ENCODE measurements around the gene GORASP2. TPM values are rescaled to one million over a fixed set of nuclear protein-coding genes. Genes with fewer than 3 reads are reported as not detected.

Gene GORASP2
- polyA plus RNA-seq, 4 donors, result 32.7 to 67.2 (median 44.6) TPM

- no peak for FAIRE-seq
Observed at GRCh38 chr2:170887896-170888295, 41.2 kb upstream of the GORASP2 start.

GRCh38 chr2:170891893-170892292 is 37.2 kb upstream of the GORASP2 start:
- 78 to 83% (median 78%) methylated on average over 4 of the region's 4 CpGs for WGBS, 3 donors
- H3K9me3 ChIP-seq (ENCODE audit: control insufficient read depth in 2 of 2, insufficient read depth in 1 of 2, low read depth in 1 of 2, low read length in 1 of 2), result no peaks in the 10 kb centered on the region
- no peaks in the 10 kb centered on the region for H3K27me3 ChIP-seq (ENCODE audit: control insufficient read depth in 3 of 3, insufficient read depth in 3 of 3, low read length in 3 of 3)

More at GRCh38 chr2:170887896-170888295, 41.2 kb upstream of the GORASP2 start:
- Histone ChIP-seq H3K27me3 (ENCODE audit: control insufficient read depth in 3 of 3, insufficient read depth in 3 of 3, low read length in 3 of 3) (peaks cover 0 to 7% (median 0%) of the 10 kb centered on the region in 3 donors), H3K36me3 (ENCODE audit: control insufficient read depth in 3 of 3, insufficient read depth in 2 of 3, low read depth in 1 of 3, low read length in 3 of 3) (no peaks in the 10 kb centered on the region), H3K4me3 (ENCODE audit: low read depth in 1 of 3, low read length in 3 of 3) (no peak overlapping the region), H3K4me1 (ENCODE audit: control insufficient read depth in 3 of 3, insufficient read depth in 2 of 3, low read depth in 1 of 3, low read length in 2 of 3) (no peaks in the 10 kb centered on the region), H3K27ac (ENCODE audit: low read depth in 1 of 3, low read length in 2 of 3) (no peak overlapping the region), H3K9me3 (ENCODE audit: control insufficient read depth in 2 of 2, insufficient read depth in 1 of 2, low read depth in 1 of 2, low read length in 1 of 2) (no peaks in the 10 kb centered on the region)
- 69 to 82% (median 77%) methylated on average over 3 of the region's 3 CpGs for WGBS, 3 donors
- DNase-seq, result no peak

GRCh38 chr2:170892391-170892951 is 36.6 kb upstream of the GORASP2 start:
- H3K36me3 ChIP-seq (ENCODE audit: control insufficient read depth in 3 of 3, insufficient read depth in 2 of 3, low read depth in 1 of 3, low read length in 3 of 3), result no peaks in the 10 kb centered on the region
- 84 to 85% (median 84%) methylated on average over 9 of the region's 9 CpGs for WGBS, 3 donors
- FAIRE-seq, result no peak

More at GRCh38 chr2:170891893-170892292, 37.2 kb upstream of the GORASP2 start:
- H3K27ac ChIP-seq (ENCODE audit: low read depth in 1 of 3, low read length in 2 of 3), result no peak overlapping the region
- no peak for FAIRE-seq
- H3K4me1 ChIP-seq (ENCODE audit: control insufficient read depth in 3 of 3, insufficient read depth in 2 of 3, low read depth in 1 of 3, low read length in 2 of 3), result no peaks in the 10 kb centered on the region
- no peak overlapping the region for H3K4me3 ChIP-seq (ENCODE audit: low read depth in 1 of 3, low read length in 3 of 3)
- DNase-seq, result no peak
- H3K36me3 ChIP-seq (ENCODE audit: control insufficient read depth in 3 of 3, insufficient read depth in 2 of 3, low read depth in 1 of 3, low read length in 3 of 3), result no peaks in the 10 kb centered on the region

GRCh38 chr2:170895023-170895757 is 33.9 kb upstream of the GORASP2 start:
- no peaks in the 10 kb centered on the region for H3K9me3 ChIP-seq (ENCODE audit: control insufficient read depth in 2 of 2, insufficient read depth in 1 of 2, low read depth in 1 of 2, low read length in 1 of 2)
- no peak overlapping the region for H3K27ac ChIP-seq (ENCODE audit: low read depth in 1 of 3, low read length in 2 of 3)
- H3K36me3 ChIP-seq (ENCODE audit: control insufficient read depth in 3 of 3, insufficient read depth in 2 of 3, low read depth in 1 of 3, low read length in 3 of 3), result no peaks in the 10 kb centered on the region
- H3K4me3 ChIP-seq (ENCODE audit: low read depth in 1 of 3, low read length in 3 of 3), result no peak overlapping the region
- no peaks in the 10 kb centered on the region for H3K4me1 ChIP-seq (ENCODE audit: control insufficient read depth in 3 of 3, insufficient read depth in 2 of 3, low read depth in 1 of 3, low read length in 2 of 3)
- no peak for FAIRE-seq
- DNase-seq, result no peak
- H3K27me3 ChIP-seq (ENCODE audit: control insufficient read depth in 3 of 3, insufficient read depth in 3 of 3, low read length in 3 of 3), result no peaks in the 10 kb centered on the region
- 44 to 76% (median 54%) methylated on average over 3 of the region's 3 CpGs for WGBS, 3 donors

More at GRCh38 chr2:170892391-170892951, 36.6 kb upstream of the GORASP2 start:
- Histone ChIP-seq H3K27me3 (ENCODE audit: control insufficient read depth in 3 of 3, insufficient read depth in 3 of 3, low read length in 3 of 3) (no peaks in the 10 kb centered on the region), H3K27ac (ENCODE audit: low read depth in 1 of 3, low read length in 2 of 3) (no peak overlapping the region), H3K4me1 (ENCODE audit: control insufficient read depth in 3 of 3, insufficient read depth in 2 of 3, low read depth in 1 of 3, low read length in 2 of 3) (no peaks in the 10 kb centered on the region), H3K4me3 (ENCODE audit: low read depth in 1 of 3, low read length in 3 of 3) (no peak overlapping the region), H3K9me3 (ENCODE audit: control insufficient read depth in 2 of 2, insufficient read depth in 1 of 2, low read depth in 1 of 2, low read length in 1 of 2) (no peaks in the 10 kb centered on the region)
- no peak for DNase-seq

- Histone ChIP-seq H3K36me3 (ENCODE audit: control insufficient read depth in 3 of 3, insufficient read depth in 2 of 3, low read depth in 1 of 3, low read length in 3 of 3) (no peaks in the 10 kb centered on the region), H3K4me1 (ENCODE audit: control insufficient read depth in 3 of 3, insufficient read depth in 2 of 3, low read depth in 1 of 3, low read length in 2 of 3) (no peaks in the 10 kb centered on the region), H3K27me3 (ENCODE audit: control insufficient read depth in 3 of 3, insufficient read depth in 3 of 3, low read length in 3 of 3) (no peaks in the 10 kb centered on the region), H3K27ac (ENCODE audit: low read depth in 1 of 3, low read length in 2 of 3) (no peak overlapping the region), H3K4me3 (ENCODE audit: low read depth in 1 of 3, low read length in 3 of 3) (no peak overlapping the region), H3K9me3 (ENCODE audit: control insufficient read depth in 2 of 2, insufficient read depth in 1 of 2, low read depth in 1 of 2, low read length in 1 of 2) (no peaks in the 10 kb centered on the region)
- no peak for DNase-seq
- no peak for FAIRE-seq
- 64 to 92% (median 71%) methylated on average over 4 of the region's 4 CpGs for WGBS, 3 donors
Observed at GRCh38 chr2:170896622-170897021, 32.4 kb upstream of the GORASP2 start.

- no peaks in the 10 kb centered on the region for H3K36me3 ChIP-seq (ENCODE audit: control insufficient read depth in 3 of 3, insufficient read depth in 2 of 3, low read depth in 1 of 3, low read length in 3 of 3)
- DNase-seq (no peak), FAIRE-seq (no peak)
- no peak overlapping the region for H3K4me3 ChIP-seq (ENCODE audit: low read depth in 1 of 3, low read length in 3 of 3)
- no peaks in the 10 kb centered on the region for H3K4me1 ChIP-seq (ENCODE audit: control insufficient read depth in 3 of 3, insufficient read depth in 2 of 3, low read depth in 1 of 3, low read length in 2 of 3)
- no peaks in the 10 kb centered on the region for H3K27me3 ChIP-seq (ENCODE audit: control insufficient read depth in 3 of 3, insufficient read depth in 3 of 3, low read length in 3 of 3)
- 89 to 94% (median 91%) methylated on average over 6 of the region's 6 CpGs for WGBS, 3 donors
- H3K9me3 ChIP-seq (ENCODE audit: control insufficient read depth in 2 of 2, insufficient read depth in 1 of 2, low read depth in 1 of 2, low read length in 1 of 2), result no peaks in the 10 kb centered on the region
- H3K27ac ChIP-seq (ENCODE audit: low read depth in 1 of 3, low read length in 2 of 3), result no peak overlapping the region
Observed at GRCh38 chr2:170897108-170897507, 31.9 kb upstream of the GORASP2 start.

- Histone ChIP-seq H3K27ac (ENCODE audit: low read depth in 1 of 3, low read length in 2 of 3) (no peak overlapping the region), H3K36me3 (ENCODE audit: control insufficient read depth in 3 of 3, insufficient read depth in 2 of 3, low read depth in 1 of 3, low read length in 3 of 3) (no peaks in the 10 kb centered on the region), H3K4me3 (ENCODE audit: low read depth in 1 of 3, low read length in 3 of 3) (no peak overlapping the region), H3K4me1 (ENCODE audit: control insufficient read depth in 3 of 3, insufficient read depth in 2 of 3, low read depth in 1 of 3, low read length in 2 of 3) (no peaks in the 10 kb centered on the region), H3K27me3 (ENCODE audit: control insufficient read depth in 3 of 3, insufficient read depth in 3 of 3, low read length in 3 of 3) (peaks cover 0 to 2% (median 0%) of the 10 kb centered on the region in 3 donors), H3K9me3 (ENCODE audit: control insufficient read depth in 2 of 2, insufficient read depth in 1 of 2, low read depth in 1 of 2, low read length in 1 of 2) (peaks cover 0 to 7% of the 10 kb centered on the region in 2 donors)
- FAIRE-seq, result no peak
- 48 to 59% (median 54%) methylated on average over 5 of the region's 5 CpGs for WGBS, 3 donors
- no peak for DNase-seq
Observed at GRCh38 chr2:170905864-170906263, 23.2 kb upstream of the GORASP2 start.

- Histone ChIP-seq H3K4me3 (ENCODE audit: low read depth in 1 of 3, low read length in 3 of 3) (no peak overlapping the region), H3K4me1 (ENCODE audit: control insufficient read depth in 3 of 3, insufficient read depth in 2 of 3, low read depth in 1 of 3, low read length in 2 of 3) (no peaks in the 10 kb centered on the region), H3K36me3 (ENCODE audit: control insufficient read depth in 3 of 3, insufficient read depth in 2 of 3, low read depth in 1 of 3, low read length in 3 of 3) (no peaks in the 10 kb centered on the region), H3K9me3 (ENCODE audit: control insufficient read depth in 2 of 2, insufficient read depth in 1 of 2, low read depth in 1 of 2, low read length in 1 of 2) (peaks cover 0 to 31% of the 10 kb centered on the region in 2 donors), H3K27ac (ENCODE audit: low read depth in 1 of 3, low read length in 2 of 3) (no peak overlapping the region), H3K27me3 (ENCODE audit: control insufficient read depth in 3 of 3, insufficient read depth in 3 of 3, low read length in 3 of 3) (no peaks in the 10 kb centered on the region)
- FAIRE-seq (no peak), DNase-seq (no peak)
- 83 to 86% (median 85%) methylated on average over 5 of the region's 5 CpGs for WGBS, 3 donors
Observed at GRCh38 chr2:170911314-170911889, 17.7 kb upstream of the GORASP2 start.

All from small intestine (tissue), 7 donors.